Astrocyte (in vitro differentiated cells and primary cell): Measurements from ENCODE around the gene EXOC4. TPM values are rescaled to one million over a fixed set of nuclear protein-coding genes. Genes with fewer than 3 reads are reported as not detected.
"Not testable (repeated sequence)": the region's sequence is repeated elsewhere in the genome, so short reads cannot be mapped to it uniquely, and the experiment has no call there.

Experiments
- DNase-seq: peaks from one replicate; pipeline ENCODE4 v3.0.0-alpha.2; 2010; ENCODE audit warnings: low read depth
- FAIRE-seq: peaks from 2 replicates; lab custom pipeline; 2011; peaks lifted over from hg19 to GRCh38; lab: Jason Lieb, UNC
- H2AFZ ChIP-seq: 2 replicates; pipeline ENCODE4 v1.6.0; 2012; ENCODE audit warnings: low read depth, low read length, inconsistent platforms
- H3K27ac ChIP-seq: 2 replicates; pipeline ENCODE4 v1.5.1; 2011; ENCODE audit warnings: low read depth, low read length, inconsistent platforms
- H3K27me3 ChIP-seq: 2 replicates; pipeline ENCODE4 v1.6.0; 2011; ENCODE audit warnings: low read length, inconsistent platforms; ENCODE audit not compliant: insufficient read depth
- H3K36me3 ChIP-seq: 2 replicates; pipeline ENCODE4 v1.5.1; 2011; ENCODE audit warnings: low read length, inconsistent platforms; ENCODE audit not compliant: insufficient read depth
- H3K4me1 ChIP-seq: 2 replicates; pipeline ENCODE4 v1.5.1; 2011; ENCODE audit warnings: low read length, inconsistent platforms; ENCODE audit not compliant: insufficient read depth
- H3K4me2 ChIP-seq: 2 replicates; pipeline ENCODE4 v1.6.0; 2012; ENCODE audit warnings: low read length, inconsistent platforms
- H3K4me3 ChIP-seq: 2 replicates; pipeline ENCODE4 v1.5.1; 2011; ENCODE audit warnings: low read depth, mild to moderate bottlenecking, low read length, inconsistent platforms; ENCODE audit not compliant: insufficient read depth
- H3K79me2 ChIP-seq: 2 replicates; pipeline ENCODE4 v1.6.0; 2012; ENCODE audit warnings: mild to moderate bottlenecking, low read length, inconsistent platforms; ENCODE audit not compliant: insufficient read depth
- H3K9ac ChIP-seq: 2 replicates; pipeline ENCODE4 v1.6.0; 2012; ENCODE audit warnings: mild to moderate bottlenecking, low read length, inconsistent platforms
- H3K9me3 ChIP-seq: 2 replicates; pipeline ENCODE4 v1.5.1; 2012; ENCODE audit warnings: low read depth, mild to moderate bottlenecking, low read length, inconsistent platforms; ENCODE audit not compliant: insufficient read depth
- H4K20me1 ChIP-seq: 2 replicates; pipeline ENCODE4 v1.6.0; 2012; ENCODE audit warnings: low read length, inconsistent platforms; ENCODE audit not compliant: insufficient read depth
- H3K27ac Mint-ChIP-seq: one replicate; pipeline ENCODE4 v1.8.0; 2021; ENCODE audit warnings: mild to moderate bottlenecking, mixed read lengths; ENCODE audit not compliant: unreplicated experiment
- H3K27me3 Mint-ChIP-seq: one replicate; pipeline ENCODE4 v1.8.0; 2021; ENCODE audit warnings: low read depth, mixed read lengths; ENCODE audit not compliant: unreplicated experiment
- H3K36me3 Mint-ChIP-seq: one replicate; pipeline ENCODE4 v1.8.0; 2021; ENCODE audit warnings: low read depth, mixed read lengths; ENCODE audit not compliant: unreplicated experiment
- H3K4me1 Mint-ChIP-seq: one replicate; pipeline ENCODE4 v1.8.0; 2021; ENCODE audit warnings: low read depth, mixed read lengths; ENCODE audit not compliant: unreplicated experiment
- H3K4me3 Mint-ChIP-seq: one replicate; pipeline ENCODE4 v1.8.0; 2021; ENCODE audit warnings: mild to moderate bottlenecking, moderate library complexity, mixed read lengths; ENCODE audit not compliant: unreplicated experiment
- H3K9me3 Mint-ChIP-seq: one replicate; pipeline ENCODE4 v1.8.0; 2021; ENCODE audit warnings: mild to moderate bottlenecking, mixed read lengths; ENCODE audit not compliant: unreplicated experiment
- EZH2 ChIP-seq: IDR thresholded peaks from 2 replicates; pipeline ENCODE4 v1.6.1; 2012; ENCODE audit warnings: mild to moderate bottlenecking, low read length, inconsistent platforms; ENCODE audit not compliant: insufficient read depth
- total RNA-seq: library from RNA; stranded (reverse); gene quantifications from 2 replicates; pipeline ENCODE4 v1.2.1, GENCODE V29; 2021
- TF ChIP-seq, protein P1 (sequence below): IDR thresholded peaks from 2 replicates; pipeline ENCODE4 v1.5.1; 2011; ENCODE audit warnings: low read depth, mild to moderate bottlenecking, inconsistent platforms, low read length, moderate library complexity; ENCODE audit not compliant: insufficient read depth

The EXOC4 gene
- total RNA-seq, 1 donor from 2014 or later: 57.5 TPM

DNA sequence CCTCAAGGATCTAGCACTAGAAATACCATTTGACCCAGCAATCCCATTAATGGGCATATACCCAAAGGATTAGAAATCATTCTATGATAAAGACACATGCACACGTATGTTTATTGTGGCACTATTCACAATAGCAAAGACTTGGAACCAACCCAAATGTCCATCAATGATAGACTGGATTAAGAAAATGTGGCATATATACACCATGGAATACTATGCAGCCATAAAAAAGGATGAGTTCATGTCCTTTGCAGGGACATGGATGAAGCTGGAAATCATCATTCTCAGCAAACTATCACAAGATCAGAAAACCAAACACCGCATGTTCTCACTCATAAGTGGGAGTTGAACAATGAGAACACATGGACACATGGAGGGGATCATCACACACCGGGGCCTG lies 39.1 kb upstream of the EXOC4 start:
- H4K20me1 ChIP-seq, FAIRE-seq, H3K27me3 ChIP-seq, H3K4me3 Mint-ChIP-seq, H3K79me2 ChIP-seq, H3K4me2 ChIP-seq, H2AFZ ChIP-seq, H3K4me1 ChIP-seq, H3K27me3 Mint-ChIP-seq, H3K9me3 Mint-ChIP-seq, H3K36me3 Mint-ChIP-seq, H3K27ac ChIP-seq, H3K4me1 Mint-ChIP-seq, H3K36me3 ChIP-seq, DNase-seq, H3K4me3 ChIP-seq, H3K9me3 ChIP-seq, H3K27ac Mint-ChIP-seq, H3K9ac ChIP-seq: not testable (repeated sequence)

DNA sequence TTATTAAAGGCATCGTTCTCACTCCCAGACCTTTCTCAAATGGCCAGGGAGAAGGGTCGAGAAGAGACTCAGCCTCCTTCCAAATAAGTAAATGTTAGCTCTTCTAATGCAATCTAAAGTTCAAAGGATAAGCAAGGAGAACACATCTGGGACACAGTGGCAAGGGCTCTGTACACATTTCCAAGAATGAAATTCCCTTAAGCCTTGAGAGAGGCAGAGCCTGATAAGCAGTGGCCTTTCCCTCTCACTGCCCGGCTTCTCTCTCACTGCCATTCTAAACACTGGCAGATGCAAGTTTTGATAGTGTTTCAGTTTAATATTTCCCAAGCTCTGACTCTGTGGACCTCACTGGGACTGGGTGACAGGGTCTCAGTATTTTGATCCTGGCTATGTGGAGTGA lies 35.1 kb upstream of the EXOC4 start:
- Histone ChIP-seq H2AFZ (no peak overlapping the region), H3K27me3 (no peaks in the 10 kb centered on the region), H3K4me2 (no peak overlapping the region), H3K36me3 (no peaks in the 10 kb centered on the region), H3K4me3 (no peak overlapping the region), H3K4me1 (no peaks in the 10 kb centered on the region), H3K9me3 (no peaks in the 10 kb centered on the region), H4K20me1 (no peaks in the 10 kb centered on the region), H3K9ac (no peak overlapping the region), H3K79me2 (no peaks in the 10 kb centered on the region), H3K27ac (no peak overlapping the region)
- H3K4me3 Mint-ChIP-seq: no peak overlapping the region
- no peaks in the 10 kb centered on the region for H3K9me3 Mint-ChIP-seq
- H3K27ac Mint-ChIP-seq: no peak overlapping the region
- no peak for DNase-seq
- H3K36me3 Mint-ChIP-seq: no peaks in the 10 kb centered on the region
- H3K4me1 Mint-ChIP-seq: no peaks in the 10 kb centered on the region
- no peak for TF ChIP-seq EZH2
- TF ChIP-seq, protein P1, sequence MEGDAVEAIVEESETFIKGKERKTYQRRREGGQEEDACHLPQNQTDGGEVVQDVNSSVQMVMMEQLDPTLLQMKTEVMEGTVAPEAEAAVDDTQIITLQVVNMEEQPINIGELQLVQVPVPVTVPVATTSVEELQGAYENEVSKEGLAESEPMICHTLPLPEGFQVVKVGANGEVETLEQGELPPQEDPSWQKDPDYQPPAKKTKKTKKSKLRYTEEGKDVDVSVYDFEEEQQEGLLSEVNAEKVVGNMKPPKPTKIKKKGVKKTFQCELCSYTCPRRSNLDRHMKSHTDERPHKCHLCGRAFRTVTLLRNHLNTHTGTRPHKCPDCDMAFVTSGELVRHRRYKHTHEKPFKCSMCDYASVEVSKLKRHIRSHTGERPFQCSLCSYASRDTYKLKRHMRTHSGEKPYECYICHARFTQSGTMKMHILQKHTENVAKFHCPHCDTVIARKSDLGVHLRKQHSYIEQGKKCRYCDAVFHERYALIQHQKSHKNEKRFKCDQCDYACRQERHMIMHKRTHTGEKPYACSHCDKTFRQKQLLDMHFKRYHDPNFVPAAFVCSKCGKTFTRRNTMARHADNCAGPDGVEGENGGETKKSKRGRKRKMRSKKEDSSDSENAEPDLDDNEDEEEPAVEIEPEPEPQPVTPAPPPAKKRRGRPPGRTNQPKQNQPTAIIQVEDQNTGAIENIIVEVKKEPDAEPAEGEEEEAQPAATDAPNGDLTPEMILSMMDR: no peak
- FAIRE-seq: no peak
- H3K27me3 Mint-ChIP-seq: peaks cover 2% of the 10 kb centered on the region

DNA sequence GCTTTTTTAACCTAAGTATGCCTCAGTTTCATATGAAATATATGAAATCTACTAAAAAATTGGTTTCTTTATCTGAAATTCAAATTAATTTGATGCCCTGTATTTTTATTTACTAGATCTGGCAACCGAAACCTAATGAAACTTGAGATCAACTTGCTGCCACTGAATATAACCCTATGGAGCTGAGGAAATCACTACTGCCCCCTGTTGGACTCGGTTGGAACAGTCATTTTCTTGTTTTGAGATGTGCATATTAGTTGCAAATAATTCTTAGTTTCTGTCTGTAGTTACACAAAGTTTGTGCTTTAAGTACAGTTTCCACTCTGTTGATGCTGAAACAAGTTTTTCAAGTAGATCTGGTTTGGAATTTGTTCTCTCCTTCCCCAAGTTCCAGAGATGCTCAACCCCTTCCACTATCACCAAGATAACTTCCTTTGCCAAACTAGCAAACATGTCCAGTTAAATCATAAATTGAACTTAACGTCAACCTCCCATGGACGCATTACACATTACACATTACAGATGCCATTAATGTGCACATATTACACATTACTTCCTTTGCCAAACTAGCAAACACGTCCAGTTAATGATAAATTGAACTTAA lies 22.2 kb upstream of the EXOC4 start:
- Mint-ChIP-seq H3K9me3 (peaks cover 3% of the 10 kb centered on the region), H3K4me1 (peaks cover 5% of the 10 kb centered on the region), H3K36me3 (no peaks in the 10 kb centered on the region), H3K4me3 (no peak overlapping the region), H3K27ac (no peak overlapping the region), H3K27me3 (no peaks in the 10 kb centered on the region)
- H3K4me1 ChIP-seq: peaks cover 2% of the 10 kb centered on the region
- no peaks in the 10 kb centered on the region for H4K20me1 ChIP-seq
- FAIRE-seq (no peak), DNase-seq (peak; percentile 2)
- no peak overlapping the region for H3K4me3 ChIP-seq
- H3K4me2 ChIP-seq: no peak overlapping the region
- no peaks in the 10 kb centered on the region for H3K27me3 ChIP-seq
- no peaks in the 10 kb centered on the region for H3K36me3 ChIP-seq
- H3K27ac ChIP-seq: no peak overlapping the region
- TF ChIP-seq, protein P1: peak; percentile 74
- no peak for TF ChIP-seq EZH2
- H3K9ac ChIP-seq: no peak overlapping the region
- H3K79me2 ChIP-seq: no peaks in the 10 kb centered on the region
- H3K9me3 ChIP-seq: no peaks in the 10 kb centered on the region
- no peak overlapping the region for H2AFZ ChIP-seq
